Lung (tissue), 16 donors: ENCODE measurements around the gene AS3MT. TPM values are rescaled to one million over a fixed set of nuclear protein-coding genes. Genes with fewer than 3 reads are reported as not detected.
"Not testable (repeated sequence)": the region's sequence is repeated elsewhere in the genome, so short reads cannot be mapped to it uniquely, and the experiment has no call there.

Source experiments
- ATAC-seq: fragments of 200-7000 bp; cut with Tn5 transposase; one replicate; pipeline ENCODE4 v1.9.1; 2020; ENCODE audit warnings: moderate number of reproducible peaks; ENCODE audit not compliant: insufficient read depth, low FRiP score
- DNase-seq, 3 donors: peaks; one replicate each; pipeline ENCODE4 v3.0.0-alpha.2; 2013 to 2017
- H3K27ac ChIP-seq, 2 donors: one replicate each; pipeline ENCODE4 v1.5.1; 2013; ENCODE audit warnings: mild to moderate bottlenecking in 2 of 2, moderate library complexity in 2 of 2, control low read depth in 1 of 2, inconsistent platforms in 1 of 2, low read depth in 1 of 2, low read length in 1 of 2
- H3K27me3 ChIP-seq, 3 donors: one replicate each; pipeline ENCODE4 v1.5.1; 2013; ENCODE audit warnings: low read length in 2 of 3; ENCODE audit not compliant: control insufficient read depth in 3 of 3, insufficient read depth in 3 of 3
- H3K36me3 ChIP-seq, 4 donors: one replicate each; pipeline ENCODE4 v1.5.1; 2013; ENCODE audit warnings: low read length in 4 of 4, mild to moderate bottlenecking in 1 of 4, moderate library complexity in 1 of 4; ENCODE audit not compliant: control insufficient read depth in 4 of 4, insufficient read depth in 4 of 4
- H3K4me1 ChIP-seq, 5 donors: one replicate each; pipeline ENCODE4 v1.5.1; 2013; ENCODE audit warnings: low read length in 5 of 5, mild to moderate bottlenecking in 2 of 5, moderate library complexity in 1 of 5; ENCODE audit not compliant: control insufficient read depth in 5 of 5, insufficient read depth in 5 of 5
- H3K4me3 ChIP-seq: one replicate; pipeline ENCODE4 v1.5.1; 2013; ENCODE audit warnings: mild to moderate bottlenecking, control low read depth, moderate library complexity
- H3K9ac ChIP-seq, 2 donors: one replicate each; pipeline ENCODE4 v1.5.1; 2013; ENCODE audit warnings: low read length in 2 of 2, control low read depth in 1 of 2; ENCODE audit not compliant: insufficient read depth in 1 of 2
- H3K9me3 ChIP-seq, 4 donors: one replicate each; pipeline ENCODE4 v1.5.1; 2013; ENCODE audit warnings: low read length in 3 of 4, mild to moderate bottlenecking in 1 of 4, moderate library complexity in 1 of 4; ENCODE audit not compliant: control insufficient read depth in 4 of 4, insufficient read depth in 3 of 4
- WGBS, 2 donors: extraction: QIAGEN DNeasy Blood & Tissue Kit; methylation state at CpG; one replicate each; pipeline ENCODE4 v1.1.7; 2013; 5-methylcytosine and 5-hydroxymethylcytosine counted together
- long read RNA-seq, 5 donors: transcript quantifications; one replicate each; lab custom pipeline, GENCODE V29; 2026
- polyA plus RNA-seq, 2 donors: library from polyadenylated mRNA; stranded (reverse); fragments of 200-250 nt; gene quantifications; one replicate each; pipeline ENCODE4 v1.2.1, GENCODE V29; 2013
- total RNA-seq, 2 donors: library from RNA; depleted of rRNA in 1 of 2; stranded (reverse); fragments of >200 nt in 1 of 2; gene quantifications; one replicate each; pipeline ENCODE4 v1.2.1, GENCODE V29; 2014 to 2021
- TF ChIP-seq, protein P1 (sequence below): IDR thresholded peaks from 2 replicates; pipeline ENCODE4 v1.5.1; 2012; ENCODE audit warnings: mild to moderate bottlenecking; ENCODE audit errors: control extremely low read depth, extremely low read depth
- donor health status: control.
- donor health status: control.
- donor health status: Bipolar disorder and iron deficiency.
- donor health status: healthy.
- donor health status: DM: yes; HTN: yes; CAD: no.

The AS3MT gene, protein sequence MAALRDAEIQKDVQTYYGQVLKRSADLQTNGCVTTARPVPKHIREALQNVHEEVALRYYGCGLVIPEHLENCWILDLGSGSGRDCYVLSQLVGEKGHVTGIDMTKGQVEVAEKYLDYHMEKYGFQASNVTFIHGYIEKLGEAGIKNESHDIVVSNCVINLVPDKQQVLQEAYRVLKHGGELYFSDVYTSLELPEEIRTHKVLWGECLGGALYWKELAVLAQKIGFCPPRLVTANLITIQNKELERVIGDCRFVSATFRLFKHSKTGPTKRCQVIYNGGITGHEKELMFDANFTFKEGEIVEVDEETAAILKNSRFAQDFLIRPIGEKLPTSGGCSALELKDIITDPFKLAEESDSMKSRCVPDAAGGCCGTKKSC
- total RNA-seq (1 to 10 TPM in 1 of 2 donors, under 1 TPM in 1; 0.86 to 5.8 TPM), polyA plus RNA-seq (1 to 10 TPM; 1.9 to 3.8 TPM)
- long read RNA-seq, donor 1, partial matches to known transcripts, result 0 of 2 reads
- long read RNA-seq, donor 1, other reads (novel, unspliced or antisense), result 0 of 2 reads
- long read RNA-seq, donor 2, partial matches to known transcripts, result 0 of 1 reads
- long read RNA-seq, donor 2, other reads (novel, unspliced or antisense), result 0 of 1 reads
- long read RNA-seq, donor 3, partial matches to known transcripts, result 0 of 1 reads
- long read RNA-seq, donor 3, other reads (novel, unspliced or antisense), result 0 of 1 reads
- long read RNA-seq, donor 4, result 0 reads
- long read RNA-seq, donor 5, partial matches to known transcripts, result 0 of 1 reads
- long read RNA-seq, donor 5, other reads (novel, unspliced or antisense), result 0 of 1 reads

DNA sequence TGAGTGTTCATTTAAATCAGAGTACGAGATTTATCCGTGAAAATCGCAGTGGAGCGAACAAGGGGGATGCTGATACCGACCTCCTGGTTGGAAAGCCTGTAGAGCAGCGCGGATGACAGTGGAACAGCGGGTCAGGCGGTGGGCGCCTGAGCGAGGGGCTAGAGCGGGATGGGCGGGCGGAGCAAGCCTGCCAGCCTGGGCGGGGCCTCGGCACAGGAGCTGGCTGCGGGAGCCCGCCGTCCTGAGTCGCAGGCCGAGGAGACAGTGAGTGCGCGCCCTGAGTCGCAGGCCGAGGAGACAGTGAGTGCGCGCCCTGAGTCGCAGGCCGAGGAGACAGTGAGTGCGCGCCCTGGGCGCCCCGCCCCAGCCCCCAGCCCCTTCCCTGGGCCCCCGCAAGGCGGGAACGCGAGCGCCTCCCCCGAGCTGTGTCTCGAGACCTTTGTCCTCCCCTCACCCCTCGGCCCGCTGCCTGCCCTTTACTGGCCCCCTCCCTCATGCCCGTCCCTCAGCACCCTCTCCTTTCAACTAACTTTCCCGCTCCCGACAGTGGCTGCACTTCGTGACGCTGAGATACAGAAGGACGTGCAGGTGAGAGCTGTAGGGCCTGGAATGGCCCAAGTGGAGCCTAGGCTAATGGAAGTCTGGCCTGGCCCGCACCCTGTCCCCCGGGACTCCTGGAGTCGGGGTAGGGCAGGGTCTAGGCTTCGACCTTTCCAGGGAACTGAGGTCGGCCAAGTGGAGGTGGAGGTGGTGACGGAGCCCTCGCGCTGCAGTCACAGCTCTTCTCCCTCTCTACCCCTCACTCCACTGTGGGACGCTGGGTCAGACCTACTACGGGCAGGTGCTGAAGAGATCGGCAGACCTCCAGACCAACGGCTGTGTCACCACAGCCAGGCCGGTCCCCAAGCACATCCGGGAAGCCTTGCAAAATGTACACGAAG, at the start of gene AS3MT:
Gene AS3MT, plus strand, starts transcription at position 213 of the 941 bp plus-strand sequence. Its CDS starts 123 bp downstream, at position 336.
- H3K9me3 ChIP-seq, result no peaks in the 10 kb centered on the region
- no peaks in the 10 kb centered on the region for H3K27me3 ChIP-seq
- 5 to 11% methylated on average over 55 to 63 of the region's 63 CpGs for WGBS, 2 donors
- H3K4me1 ChIP-seq, result peaks cover 0 to 11% (median 0%) of the 10 kb centered on the region in 5 donors
- ATAC-seq (peak; percentile 58), DNase-seq (peak; percentile 47 to 84 (median 72))
- peak within 1 kb of the TSS in 1 of 2 donors; percentile 2 for H3K27ac ChIP-seq
- TF ChIP-seq, protein P1, sequence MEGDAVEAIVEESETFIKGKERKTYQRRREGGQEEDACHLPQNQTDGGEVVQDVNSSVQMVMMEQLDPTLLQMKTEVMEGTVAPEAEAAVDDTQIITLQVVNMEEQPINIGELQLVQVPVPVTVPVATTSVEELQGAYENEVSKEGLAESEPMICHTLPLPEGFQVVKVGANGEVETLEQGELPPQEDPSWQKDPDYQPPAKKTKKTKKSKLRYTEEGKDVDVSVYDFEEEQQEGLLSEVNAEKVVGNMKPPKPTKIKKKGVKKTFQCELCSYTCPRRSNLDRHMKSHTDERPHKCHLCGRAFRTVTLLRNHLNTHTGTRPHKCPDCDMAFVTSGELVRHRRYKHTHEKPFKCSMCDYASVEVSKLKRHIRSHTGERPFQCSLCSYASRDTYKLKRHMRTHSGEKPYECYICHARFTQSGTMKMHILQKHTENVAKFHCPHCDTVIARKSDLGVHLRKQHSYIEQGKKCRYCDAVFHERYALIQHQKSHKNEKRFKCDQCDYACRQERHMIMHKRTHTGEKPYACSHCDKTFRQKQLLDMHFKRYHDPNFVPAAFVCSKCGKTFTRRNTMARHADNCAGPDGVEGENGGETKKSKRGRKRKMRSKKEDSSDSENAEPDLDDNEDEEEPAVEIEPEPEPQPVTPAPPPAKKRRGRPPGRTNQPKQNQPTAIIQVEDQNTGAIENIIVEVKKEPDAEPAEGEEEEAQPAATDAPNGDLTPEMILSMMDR, result no peak
- peaks cover 0 to 5% (median 2%) of the 10 kb centered on the region in 4 donors for H3K36me3 ChIP-seq
- H3K4me3 ChIP-seq, result no peak within 1 kb of the TSS
- H3K9ac ChIP-seq, result peak within 1 kb of the TSS; percentile 49 to 78

DNA sequence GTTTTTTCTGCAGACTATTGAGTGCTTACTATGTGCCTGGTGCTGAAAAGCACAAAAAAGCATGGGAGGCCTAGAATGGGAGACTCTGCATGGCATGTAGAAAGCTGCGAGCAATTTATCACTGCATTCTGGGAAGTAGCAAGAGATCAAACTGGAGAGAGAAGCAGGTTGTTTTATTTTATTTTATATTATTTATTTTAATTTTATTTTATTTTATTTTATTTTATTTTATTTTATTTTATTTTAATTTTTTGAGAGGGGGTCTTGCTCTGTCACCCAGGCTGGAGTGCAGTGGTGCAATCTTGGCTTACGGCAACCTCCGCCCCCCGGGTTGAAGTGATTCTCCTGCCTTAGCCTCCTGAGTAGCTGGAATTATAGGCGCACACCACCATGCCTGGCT, 49.3 kb upstream of the AS3MT start:
- H3K4me1 ChIP-seq, result peaks cover 3 to 15% (median 9%) of the 10 kb centered on the region in 5 donors
- not testable (repeated sequence) for H3K4me3 ChIP-seq, H3K9ac ChIP-seq, ATAC-seq, DNase-seq, H3K36me3 ChIP-seq, H3K27ac ChIP-seq, H3K9me3 ChIP-seq, H3K27me3 ChIP-seq
- WGBS, 2 donors, result 96 to 97% methylated on average over 5 of the region's 5 CpGs

DNA sequence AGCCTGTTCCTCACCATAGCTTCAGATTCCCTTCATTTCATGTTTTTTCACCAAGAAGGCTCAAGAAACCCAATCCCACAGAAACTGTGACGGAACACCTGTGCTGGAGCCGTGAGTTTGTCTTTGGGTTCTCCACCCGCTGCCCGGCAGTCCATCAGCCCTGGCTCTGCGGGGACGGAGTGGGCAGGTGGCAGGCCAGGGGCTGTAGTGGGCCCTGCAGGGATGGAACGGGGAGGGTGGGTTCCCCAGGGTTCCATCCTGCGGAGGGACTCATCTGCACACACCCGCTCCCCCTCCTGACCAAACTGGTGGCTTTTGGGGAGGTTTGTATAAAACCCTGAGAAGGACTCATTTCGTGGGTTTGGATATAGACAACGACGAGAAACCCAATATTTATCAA, 47.0 kb upstream of the AS3MT start:
- H3K4me1 ChIP-seq, result peaks cover 0 to 1% (median 0%) of the 10 kb centered on the region in 5 donors

More for the DNA sequence above, 47.0 kb upstream of the AS3MT start:
- DNase-seq (no peak), ATAC-seq (no peak)
- no peaks in the 10 kb centered on the region for H3K36me3 ChIP-seq
- 93 to 95% methylated on average over 12 of the region's 12 CpGs for WGBS, 2 donors
- TF ChIP-seq, protein P1, result no peak
- H3K27me3 ChIP-seq, result no peaks in the 10 kb centered on the region
- no peak overlapping the region for H3K27ac ChIP-seq
- H3K9me3 ChIP-seq, result no peaks in the 10 kb centered on the region
- H3K9ac ChIP-seq, result no peak overlapping the region
- no peak overlapping the region for H3K4me3 ChIP-seq
